ENCODE results near the gene ARTN. TPM values are rescaled to one million over a fixed set of nuclear protein-coding genes. Genes with fewer than 3 reads are reported as not detected.

Gene ARTN
- polyA plus RNA-seq, 3 donors from 2014 or later: not detected

- Mint-ChIP-seq H3K27me3 (ENCODE audit: low read depth in 3 of 3) (peaks cover 2 to 5% (median 4%) of the 10 kb centered on the region in 3 donors), H3K4me1 (peaks cover 11 to 21% of the 10 kb centered on the region in 2 donors), H3K4me3 (no peak overlapping the region), H3K36me3 (peaks cover 0 to 9% (median 4%) of the 10 kb centered on the region in 3 donors), H3K27ac (peak overlapping the region in 1 of 6 donors; percentile 46), H3K9me3 (no peaks in the 10 kb centered on the region)
- DNase-seq: no peak
Observed at GRCh38 chr1:43982808-43983207, 49.2 kb downstream of the ARTN start.

GRCh38 chr1:43983253-43983899, 49.8 kb downstream of the ARTN start:
- Mint-ChIP-seq H3K36me3 (peaks cover 0 to 4% (median 4%) of the 10 kb centered on the region in 3 donors), H3K27me3 (ENCODE audit: low read depth in 3 of 3) (peaks cover 2 to 5% (median 4%) of the 10 kb centered on the region in 3 donors), H3K9me3 (no peaks in the 10 kb centered on the region), H3K27ac (no peak overlapping the region), H3K4me3 (no peak overlapping the region), H3K4me1 (peaks cover 5 to 16% of the 10 kb centered on the region in 2 donors)
- DNase-seq: no peak

GRCh38 chr1:43984855-43985254, 51.3 kb downstream of the ARTN start:
- DNase-seq: no peak
- H3K27ac Mint-ChIP-seq: no peak overlapping the region
- H3K9me3 Mint-ChIP-seq: no peaks in the 10 kb centered on the region
- H3K4me3 Mint-ChIP-seq: no peak overlapping the region
- peaks cover 0 to 4% (median under 1%) of the 10 kb centered on the region in 3 donors for H3K27me3 Mint-ChIP-seq (ENCODE audit: low read depth in 3 of 3)
- H3K4me1 Mint-ChIP-seq: peaks cover 0 to 9% of the 10 kb centered on the region in 2 donors
- H3K36me3 Mint-ChIP-seq: peaks cover 0 to 4% (median 0%) of the 10 kb centered on the region in 3 donors

- Mint-ChIP-seq H3K27ac (no peak overlapping the region), H3K4me3 (no peak overlapping the region), H3K36me3 (no peaks in the 10 kb centered on the region), H3K4me1 (peaks cover 0 to 3% of the 10 kb centered on the region in 2 donors), H3K27me3 (ENCODE audit: low read depth in 3 of 3) (peaks cover 0 to 4% (median 0%) of the 10 kb centered on the region in 3 donors), H3K9me3 (no peaks in the 10 kb centered on the region)
- DNase-seq: no peak
Observed at GRCh38 chr1:43985984-43986595, 52.5 kb downstream of the ARTN start.

GRCh38 chr1:43986712-43987111, 53.1 kb downstream of the ARTN start:
- no peak overlapping the region for H3K4me3 Mint-ChIP-seq
- no peak overlapping the region for H3K27ac Mint-ChIP-seq
- no peak for DNase-seq
- H3K27me3 Mint-ChIP-seq (ENCODE audit: low read depth in 3 of 3): peaks cover 0 to 8% (median 0%) of the 10 kb centered on the region in 3 donors
- H3K4me1 Mint-ChIP-seq: peaks cover 0 to 7% of the 10 kb centered on the region in 2 donors
- H3K9me3 Mint-ChIP-seq: no peaks in the 10 kb centered on the region
- no peaks in the 10 kb centered on the region for H3K36me3 Mint-ChIP-seq

Other genes with a start within 250 kb of the ARTN start
- 1 to 10 TPM in 2 of 3 donors, under 1 TPM in 1; 0.08 to 8.1 (median 3.8) TPM for gene ST3GAL3, start 226.3 kb upstream of the ARTN start, polyA plus RNA-seq
- 10 to 100 TPM in 2 of 3 donors, 1 to 10 TPM in 1; 9.8 to 18.6 (median 10.3) TPM for gene IPO13, start 13.1 kb downstream of the ARTN start, polyA plus RNA-seq
- 10 to 100 TPM; 20.0 to 29.0 (median 21.4) TPM for gene DPH2, start 36.2 kb downstream of the ARTN start, polyA plus RNA-seq
- gene ATP6V0B, start 41.2 kb downstream of the ARTN start, polyA plus RNA-seq: 100 to 1,000 TPM; 227 to 425 (median 395) TPM
- 1 to 10 TPM in 1 of 3 donors, under 1 TPM in 2; 0.48 to 1.6 (median 0.59) TPM for gene B4GALT2, start 45.4 kb downstream of the ARTN start, polyA plus RNA-seq
- gene CCDC24, start 57.8 kb downstream of the ARTN start, polyA plus RNA-seq: 1 to 10 TPM in 2 of 3 donors, not detected in 1; 1.4 to 4.1 TPM
- gene SLC6A9, start 97.7 kb downstream of the ARTN start, polyA plus RNA-seq: not detected
- not detected for gene KLF17, start 185.0 kb downstream of the ARTN start, polyA plus RNA-seq
- gene KLF18, start 207.8 kb downstream of the ARTN start, polyA plus RNA-seq: not detected

Measured in immature natural killer cell (primary cell).